Gastroesophageal sphincter (tissue), 3 donors: ENCODE data around the gene FAM184B.

Experiments
- CTCF ChIP-seq, 4 experiments: fragments of 200-600 bp in 2 of 4; fragments of 450-650 bp in 2 of 4; sonication (generic) in 1 of 4; IDR thresholded peaks; one replicate each; pipeline ENCODE4 v1.5.1; 2017 to 2019; ENCODE audit warnings: antibody characterized with exemption in 4 of 4, mild to moderate bottlenecking in 2 of 4, moderate library complexity in 2 of 4
- EP300 ChIP-seq: sonication (generic); formaldehyde crosslinking; IDR thresholded peaks from one replicate; pipeline ENCODE4 v1.6.1; 2017; ENCODE audit warnings: antibody characterized with exemption, mild to moderate bottlenecking
- POLR2AphosphoS5 ChIP-seq: sonication (generic); formaldehyde crosslinking; IDR thresholded peaks from one replicate; pipeline ENCODE4 v1.6.1; 2017; ENCODE audit warnings: antibody characterized with exemption

DNA sequence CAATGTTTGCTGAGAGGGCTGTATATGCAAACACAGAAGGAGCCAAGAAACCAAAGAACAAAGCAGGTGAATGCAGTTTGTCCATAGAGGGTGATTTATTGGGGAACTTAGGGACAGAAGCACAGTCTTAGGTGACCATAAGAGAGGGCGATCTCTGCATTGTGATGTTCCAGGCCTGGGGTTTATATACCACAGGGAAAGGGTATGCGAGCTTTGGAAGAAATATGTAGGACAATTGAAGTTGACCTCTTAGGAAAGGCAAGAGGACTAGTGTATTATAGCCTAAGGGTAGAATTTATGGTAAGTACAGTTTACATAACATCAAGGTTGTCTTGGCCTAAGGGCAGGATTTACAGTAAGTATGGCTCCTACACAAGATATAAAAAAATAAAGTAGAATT lies 27.8 kb downstream of the FAM184B start:
- no peak for TF ChIP-seq POLR2AphosphoS5
- no peak for TF ChIP-seq CTCF (IDR thresholded peaks at IDR 0.05)
- TF ChIP-seq EP300, result no peak
